DMS53 (cell line): Measurements from ENCODE around the gene MEX3A.
"Not testable (repeated sequence)": the region's sequence is repeated elsewhere in the genome, so short reads cannot be mapped to it uniquely, and the experiment has no call there.

Experiments used
- DNase-seq: peaks from one replicate; lab custom pipeline; 2025; lab: John Stamatoyannopoulos, UW

The MEX3A gene

DNA sequence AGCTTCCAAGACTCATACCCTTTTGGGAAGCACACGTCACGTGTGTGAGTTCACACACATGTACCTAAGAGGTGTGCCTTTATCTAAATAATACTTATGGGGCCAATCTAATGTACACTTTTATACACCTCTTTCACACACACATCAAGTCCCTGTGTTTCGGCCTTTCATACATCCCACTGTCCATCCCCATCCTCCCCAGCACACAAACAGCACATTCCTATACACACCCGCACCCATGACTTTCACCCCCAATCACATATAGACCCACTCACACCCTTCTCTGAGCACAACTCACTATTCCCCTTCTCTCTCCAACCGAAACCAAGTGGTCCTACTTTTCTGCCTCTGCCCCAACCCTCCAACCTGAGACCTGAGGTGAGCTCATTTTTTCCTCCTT, 3.5 kb downstream of the MEX3A start:
- DNase-seq: no peak

- DNase-seq: no peak
These were observed 4.9 kb downstream of the MEX3A start for GRCh38 chr1:156077430-156077760.

GRCh38 chr1:156076609-156077429, 5.4 kb downstream of the MEX3A start:
- DNase-seq: no peak

DNA sequence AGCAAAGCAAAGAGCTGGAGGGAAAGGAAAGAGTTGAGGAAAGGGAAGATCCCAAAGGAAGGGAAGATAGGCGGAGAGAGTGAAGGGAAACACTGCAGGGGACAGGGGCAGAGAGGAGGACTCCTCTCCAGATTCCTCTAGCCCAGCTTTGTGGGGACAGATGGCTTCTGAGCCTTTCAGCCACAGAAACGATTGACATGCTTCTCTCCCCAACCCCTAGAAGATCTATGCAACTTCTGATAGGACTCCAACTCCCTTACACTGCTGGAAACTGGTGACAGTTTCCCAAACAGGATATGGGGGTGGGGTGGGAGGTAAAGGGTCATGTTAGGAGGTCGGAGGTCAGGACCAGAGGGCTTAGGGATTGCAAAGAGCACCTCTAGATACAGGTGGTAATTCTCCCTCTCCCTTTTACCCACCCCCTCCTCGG, 6.5 kb downstream of the MEX3A start:
- DNase-seq: no peak

DNA sequence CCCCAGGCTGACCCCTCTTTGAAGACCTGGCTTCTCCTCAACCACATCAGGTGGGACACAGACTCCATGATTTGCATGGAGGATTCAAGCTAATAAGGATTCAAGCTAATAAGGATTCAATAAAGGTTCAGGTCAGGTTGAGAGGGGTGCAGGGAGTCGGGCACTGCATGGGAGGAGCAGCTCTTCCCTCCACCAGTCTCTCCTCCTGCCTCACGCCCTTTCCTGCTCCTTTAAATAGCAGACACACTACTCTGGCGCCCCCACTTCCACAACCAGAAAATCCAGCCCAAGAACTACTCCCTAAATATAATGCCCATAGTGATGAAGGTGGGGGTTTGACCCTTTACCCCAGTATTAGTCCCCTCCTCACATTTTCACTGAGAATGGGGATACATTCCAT, 7.1 kb downstream of the MEX3A start:
- DNase-seq: peak; percentile 24

DNA sequence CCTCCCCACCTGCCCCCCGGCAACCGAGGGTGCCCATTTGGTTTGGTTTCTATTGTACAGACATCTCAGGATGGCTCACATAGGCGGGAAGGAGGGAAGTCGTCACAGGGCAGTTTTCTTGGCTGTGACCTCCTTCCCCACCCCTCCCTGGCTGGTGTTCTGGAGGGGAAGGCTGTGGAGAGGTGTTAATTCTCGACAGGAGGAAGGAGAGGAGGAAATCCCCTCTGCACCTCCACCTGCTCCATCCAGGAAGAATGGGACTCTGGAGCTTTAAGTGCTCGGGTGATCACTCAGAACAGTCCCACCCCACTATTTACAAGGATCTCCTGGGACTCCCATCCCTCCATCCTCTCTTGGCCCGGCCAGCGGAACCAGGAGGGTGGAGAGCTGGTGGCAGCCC, 7.6 kb downstream of the MEX3A start:
- DNase-seq: no peak

DNA sequence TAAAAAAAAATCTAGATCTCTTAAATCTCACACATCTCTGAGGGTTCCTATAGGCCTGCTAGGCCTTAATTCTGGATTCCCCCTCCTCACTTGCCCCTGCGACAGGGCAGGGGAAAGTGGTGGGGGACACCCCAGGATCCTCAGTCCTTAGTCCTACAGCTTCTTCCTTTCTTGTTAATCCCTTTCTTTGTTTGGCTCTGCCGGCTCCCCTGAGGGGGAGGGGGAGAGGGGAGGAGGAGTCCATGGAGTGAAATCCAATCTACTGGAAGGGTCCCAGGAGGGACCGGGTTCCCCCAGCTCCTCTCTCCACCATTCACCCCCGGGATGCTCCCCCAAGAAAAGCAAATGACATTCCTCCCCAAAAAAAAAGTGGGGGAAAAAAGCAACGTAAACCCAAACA, 8.5 kb downstream of the MEX3A start:
- no peak for DNase-seq

- DNase-seq: no peak
These were observed 9.1 kb downstream of the MEX3A start for GRCh38 chr1:156073110-156073687.

DNA sequence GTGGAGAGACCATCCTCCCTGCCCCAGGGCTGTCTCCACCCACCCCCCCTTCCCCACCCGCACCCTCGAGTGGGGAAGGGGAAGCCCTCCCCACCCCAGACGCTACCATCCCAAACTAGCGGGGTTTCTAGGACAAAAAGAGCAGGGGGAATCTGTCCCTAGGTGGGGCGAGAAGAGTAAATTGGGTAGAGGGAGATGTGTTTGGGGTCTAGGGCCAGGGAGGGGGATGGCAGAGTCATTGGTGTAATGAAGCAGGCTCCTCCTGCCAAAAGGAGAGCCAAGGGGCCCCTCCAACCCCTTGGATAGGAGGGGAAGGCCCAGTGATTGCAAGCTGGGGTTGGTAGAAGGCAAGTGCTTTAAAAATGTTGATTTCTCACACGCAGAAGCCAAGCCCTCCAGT, 10.0 kb downstream of the MEX3A start:
- no peak for DNase-seq

DNA sequence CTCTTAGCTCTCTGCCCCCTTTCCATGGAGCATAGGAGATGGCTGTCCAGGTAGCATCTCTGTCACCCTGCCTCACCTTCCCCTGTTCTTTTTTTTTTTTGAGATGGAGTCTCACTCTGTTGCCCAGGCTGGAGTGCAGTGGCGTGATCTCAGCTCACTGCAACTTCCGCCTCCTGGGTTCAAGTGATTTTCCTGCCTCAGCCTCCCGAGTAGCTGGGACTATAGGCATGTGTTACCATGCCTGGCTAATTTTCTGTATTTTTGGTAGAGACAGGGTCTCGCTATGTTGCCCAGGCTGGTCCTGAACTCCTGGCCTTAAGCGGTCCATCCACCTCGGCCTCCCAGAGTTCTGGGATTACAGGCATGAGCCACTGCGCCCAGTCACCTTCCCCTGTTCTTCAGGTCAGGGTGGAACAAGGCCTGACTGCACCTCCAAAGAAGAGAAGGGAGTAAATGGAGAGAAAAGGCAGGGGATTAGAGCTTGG, 10.9 kb downstream of the MEX3A start:
- not testable (repeated sequence) for DNase-seq

GRCh38 chr1:156070548-156070947, 11.7 kb downstream of the MEX3A start:
- no peak for DNase-seq

GRCh38 chr1:156069490-156070455, 12.5 kb downstream of the MEX3A start:
- DNase-seq: no peak

DNA sequence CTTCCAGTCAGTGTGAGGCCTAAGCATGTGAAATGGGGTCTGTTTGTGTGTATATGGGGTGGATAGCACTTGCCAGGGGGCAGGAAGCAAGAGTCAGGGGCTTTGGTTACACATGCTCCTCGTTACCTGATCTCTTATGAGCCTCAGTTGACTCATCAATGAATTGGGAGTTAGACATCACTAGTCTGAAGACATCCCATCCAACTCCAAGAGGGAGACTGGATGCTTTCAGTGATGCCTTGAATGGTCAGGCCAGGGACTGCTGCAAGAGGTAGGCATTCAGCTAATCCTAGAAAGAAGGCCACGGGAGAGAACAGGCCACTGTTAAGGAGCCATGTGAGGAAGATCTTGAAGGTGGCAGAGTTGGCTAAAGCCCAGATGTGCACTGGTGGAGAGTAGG, 15.0 kb downstream of the MEX3A start:
- DNase-seq: no peak

- DNase-seq: no peak
These were observed 16.4 kb downstream of the MEX3A start for GRCh38 chr1:156065871-156066270.

GRCh38 chr1:156065212-156065611, 17.1 kb downstream of the MEX3A start:
- DNase-seq: no peak

DNA sequence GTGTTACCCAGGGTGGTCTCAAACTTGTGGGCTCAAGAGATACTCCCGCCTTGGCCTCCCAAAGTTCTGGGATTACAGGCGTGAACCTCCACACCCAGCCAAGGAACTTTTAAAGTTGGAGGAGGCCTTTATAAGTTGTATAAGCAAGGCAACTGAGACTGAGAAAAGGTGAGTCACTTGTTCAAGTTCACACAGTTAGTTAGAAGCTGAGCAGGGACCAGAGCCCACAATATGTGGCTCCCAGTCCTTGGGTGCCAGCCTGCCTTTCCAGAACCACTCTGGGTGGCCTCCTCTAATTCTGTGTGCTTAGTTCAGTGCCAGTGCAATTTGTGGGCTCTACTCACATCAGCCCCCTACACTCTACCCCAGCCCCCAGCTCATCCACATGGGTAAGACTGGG, 17.6 kb downstream of the MEX3A start:
- DNase-seq: no peak

DNA sequence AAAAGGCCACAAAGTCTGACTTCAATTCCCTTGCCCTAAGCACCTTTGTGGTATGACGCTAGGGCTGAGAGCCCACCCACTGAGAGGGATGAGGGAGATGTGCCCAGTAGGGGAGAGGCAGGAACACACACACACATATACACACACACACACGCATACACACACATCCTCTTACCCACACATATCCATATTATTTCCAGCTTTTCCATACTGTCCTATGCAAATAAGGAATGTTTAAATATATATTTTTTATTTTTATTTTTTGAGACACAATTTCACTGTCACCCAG, 18.3 kb downstream of the MEX3A start:
- DNase-seq: no peak

- DNase-seq: peak; percentile 35
These were observed 20.1 kb downstream of the MEX3A start for GRCh38 chr1:156062189-156062588.

GRCh38 chr1:156060937-156061636, 21.2 kb downstream of the MEX3A start, which contains the start of gene RAB25:
TSS of gene RAB25 (plus strand) at chr1:156061160. CDS start at chr1:156061401, 241 bp downstream.
- peak; percentile 97 for DNase-seq

GRCh38 chr1:156056326-156056849, 25.9 kb downstream of the MEX3A start:
- DNase-seq: no peak

- DNase-seq: no peak
These were observed 26.8 kb downstream of the MEX3A start for GRCh38 chr1:156055281-156056048.
